Epithelial cell of esophagus (primary cell): ENCODE results near the gene ALS2.

ENCODE experiments used
- DNase-seq: peaks from one replicate; pipeline ENCODE4 v3.0.0; 2010; ENCODE audit warnings: low read depth
- H3K4me3 ChIP-seq: 2 replicates; pipeline ENCODE4 v1.5.1; 2011; ENCODE audit warnings: mild to moderate bottlenecking, low read length, control low read depth
- CTCF ChIP-seq: IDR thresholded peaks from 2 replicates; pipeline ENCODE4 v1.5.1; 2011; ENCODE audit warnings: low read depth, mild to moderate bottlenecking, low read length, control low read depth, inconsistent platforms; ENCODE audit not compliant: insufficient read depth; ENCODE audit errors: missing control alignments

Gene ALS2

GRCh38 chr2:201707142-201707541, 73.6 kb downstream of the ALS2 start:
- DNase-seq = no peak
- TF ChIP-seq CTCF = no peak
- H3K4me3 ChIP-seq = no peak overlapping the region

DNA sequence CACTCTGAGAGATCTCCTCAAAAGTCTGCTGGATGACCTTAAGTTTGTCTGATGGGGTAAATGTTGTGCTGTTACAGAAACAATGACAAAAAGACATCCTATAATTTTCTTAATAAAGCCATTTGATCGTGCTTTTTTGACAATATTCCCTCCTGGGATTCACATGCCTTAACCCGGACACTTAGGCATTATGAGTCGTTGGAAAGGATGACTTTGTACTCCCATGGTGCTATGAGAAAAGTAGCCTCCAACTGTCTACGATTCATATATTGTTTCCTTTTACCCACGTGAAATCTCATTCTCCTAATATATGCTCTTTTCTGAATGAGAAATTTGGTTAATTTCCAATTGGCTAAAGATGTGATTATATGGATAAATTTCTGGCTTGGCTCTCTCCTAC, 76.2 kb downstream of the ALS2 start:
- H3K4me3 ChIP-seq = no peak overlapping the region
- no peak for DNase-seq
- TF ChIP-seq CTCF = no peak

- no peak for DNase-seq
- no peak overlapping the region for H3K4me3 ChIP-seq
- no peak for TF ChIP-seq CTCF
Measured at GRCh38 chr2:201701646-201702045, 79.1 kb downstream of the ALS2 start.

- no peak overlapping the region for H3K4me3 ChIP-seq
- no peak for TF ChIP-seq CTCF
- DNase-seq = no peak
Measured at GRCh38 chr2:201699416-201699815, 81.3 kb downstream of the ALS2 start.

- no peak for TF ChIP-seq CTCF
- DNase-seq = peak; percentile 15
- H3K4me3 ChIP-seq = no peak within 1 kb of the TSS
Measured at GRCh38 chr2:201698588-201699226, 82.0 kb downstream of the ALS2 start, which contains the start of gene MPP4. TSS of gene MPP4 (minus strand) at chr2:201698644. CDS start at chr2:201693954, 4,690 bp downstream.

DNA sequence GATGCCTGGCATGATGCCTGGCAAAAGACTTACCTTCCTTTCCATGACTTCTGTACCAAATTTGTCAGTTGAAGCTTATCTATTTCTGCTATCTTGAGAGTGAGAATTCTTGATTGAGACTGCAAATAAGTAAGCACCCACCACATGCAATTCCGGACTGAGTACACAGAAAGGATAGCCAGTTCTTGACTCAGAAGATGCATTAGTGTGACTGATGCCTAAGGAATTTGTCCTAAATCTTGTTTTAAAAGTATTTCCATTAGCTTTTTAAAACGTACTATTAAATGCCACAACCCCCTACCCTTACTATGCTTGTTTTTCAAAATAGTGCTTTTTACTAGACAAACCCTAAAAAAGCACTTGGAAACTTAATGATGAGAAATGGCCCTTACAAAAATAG, 82.8 kb downstream of the ALS2 start:
- no peak overlapping the region for H3K4me3 ChIP-seq
- no peak for TF ChIP-seq CTCF
- DNase-seq = peak; percentile 44

DNA sequence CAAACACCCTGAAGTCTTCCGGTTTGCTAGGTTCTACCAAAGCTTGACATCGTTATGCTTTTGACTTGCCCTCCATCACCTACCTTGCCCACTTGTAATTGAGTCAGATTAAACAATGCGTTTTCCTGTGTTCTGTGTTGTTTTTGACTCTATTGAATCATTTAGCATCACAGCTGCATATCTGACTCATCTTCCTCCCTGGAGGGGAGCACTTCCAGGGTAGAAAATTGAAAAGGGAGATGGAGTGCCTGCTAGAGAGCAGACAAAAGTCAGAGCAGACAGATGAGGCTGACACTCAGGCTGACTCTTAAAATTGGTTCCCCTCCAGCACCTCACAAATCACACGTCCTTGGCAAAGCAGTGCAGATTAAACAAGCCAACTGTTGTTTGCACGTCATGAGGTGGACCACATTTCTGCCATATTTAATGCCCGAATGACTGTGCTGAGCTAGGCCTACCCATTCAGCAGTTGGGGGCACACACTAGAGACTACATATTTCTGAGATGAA, 84.5 kb downstream of the ALS2 start:
- peak; percentile 55 for DNase-seq
- H3K4me3 ChIP-seq = no peak overlapping the region
- no peak for TF ChIP-seq CTCF
